Suprapubic skin (tissue), 4 donors: ENCODE results near the gene ARHGEF11. TPM values are rescaled to one million over a fixed set of nuclear protein-coding genes. Genes with fewer than 3 reads are reported as not detected.

ENCODE experiments used
- DNase-seq, 2 donors: peaks; one replicate each; pipeline ENCODE4 v3.0.0-alpha.2; 2019; ENCODE audit warnings: low spot score in 2 of 2
- H3K27ac ChIP-seq: fragments of 200-600 bp; sonication (generic); one replicate; pipeline ENCODE4 v1.5.1; 2019
- H3K27me3 ChIP-seq: fragments of 200-600 bp; sonication (generic); one replicate; pipeline ENCODE4 v1.5.1; 2019
- H3K36me3 ChIP-seq: fragments of 200-600 bp; sonication (generic); one replicate; pipeline ENCODE4 v1.5.1; 2019
- H3K4me1 ChIP-seq: fragments of 200-600 bp; sonication (generic); one replicate; pipeline ENCODE4 v1.5.1; 2019
- H3K4me3 ChIP-seq: fragments of 200-600 bp; sonication (generic); one replicate; pipeline ENCODE4 v1.5.1; 2019; ENCODE audit warnings: mild to moderate bottlenecking
- H3K9me3 ChIP-seq: fragments of 200-600 bp; sonication (generic); one replicate; pipeline ENCODE4 v1.5.1; 2019
- EP300 ChIP-seq: sonication (generic); formaldehyde crosslinking; IDR thresholded peaks from one replicate; pipeline ENCODE4 v1.6.1; 2017; ENCODE audit warnings: antibody characterized with exemption
- POLR2A ChIP-seq, 2 donors: fragments of 450-650 bp; IDR thresholded peaks; one replicate each; pipeline ENCODE4 v1.6.1; 2017; ENCODE audit warnings: antibody characterized with exemption in 2 of 2, mild to moderate bottlenecking in 2 of 2, moderate library complexity in 2 of 2
- POLR2AphosphoS5 ChIP-seq, 3 donors: sonication (generic); formaldehyde crosslinking; IDR thresholded peaks; one replicate each; pipeline ENCODE4 v1.6.1; 2017; ENCODE audit warnings: antibody characterized with exemption in 3 of 3
- WGBS: methylation state at CpG from one replicate; pipeline ENCODE4 v1.1.5; 2018; 5-methylcytosine and 5-hydroxymethylcytosine counted together
- total RNA-seq, 4 donors: library from RNA; depleted of rRNA; stranded (reverse); fragments of >200 nt; gene quantifications; one replicate each; pipeline ENCODE4 v1.1.0, GENCODE V29; 2016
- TF ChIP-seq, protein P1 (sequence below), 2 donors: fragments of 200-600 bp in 1 of 2; fragments of 450-650 bp in 1 of 2; sonication (generic) in 1 of 2; IDR thresholded peaks; one replicate each; pipeline ENCODE4 v1.5.1; 2016 to 2019; ENCODE audit warnings: antibody characterized with exemption in 2 of 2, mild to moderate bottlenecking in 1 of 2, moderate library complexity in 1 of 2

The ARHGEF11 gene
- total RNA-seq, 4 donors from 2014 or later, result 30.7 to 46.1 (median 40.3) TPM

DNA sequence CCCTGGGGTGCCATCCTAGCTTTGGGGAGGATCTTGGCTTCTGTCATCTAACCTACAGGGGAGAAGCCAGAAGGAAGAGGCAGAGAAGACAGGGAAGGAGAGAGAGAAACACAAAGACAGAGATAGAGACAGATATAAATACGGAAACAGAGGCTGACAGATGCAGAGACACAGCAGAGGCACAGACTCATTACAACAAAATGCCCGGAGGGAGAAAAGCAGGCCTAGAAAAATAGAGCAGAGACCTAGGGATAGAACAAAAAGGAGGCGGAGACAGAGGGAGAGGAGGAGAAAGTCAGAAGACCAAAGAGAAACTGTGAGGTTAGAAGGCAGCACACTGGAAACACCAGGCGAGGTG is 150.1 kb downstream of the ARHGEF11 start:
- 78% methylated on average over 4 of the region's 4 CpGs for WGBS
- Histone ChIP-seq H3K9me3 (no peaks in the 10 kb centered on the region), H3K27me3 (peaks cover 16% of the 10 kb centered on the region), H3K36me3 (no peaks in the 10 kb centered on the region), H3K27ac (peak overlapping the region; percentile 86), H3K4me3 (peak overlapping the region; percentile 46), H3K4me1 (peaks cover 40% of the 10 kb centered on the region)
- no peak for TF ChIP-seq POLR2AphosphoS5 (IDR thresholded peaks at IDR 0.05)
- TF ChIP-seq POLR2A (IDR thresholded peaks at IDR 0.05), result no peak
- no peak for TF ChIP-seq EP300
- TF ChIP-seq, protein P1, sequence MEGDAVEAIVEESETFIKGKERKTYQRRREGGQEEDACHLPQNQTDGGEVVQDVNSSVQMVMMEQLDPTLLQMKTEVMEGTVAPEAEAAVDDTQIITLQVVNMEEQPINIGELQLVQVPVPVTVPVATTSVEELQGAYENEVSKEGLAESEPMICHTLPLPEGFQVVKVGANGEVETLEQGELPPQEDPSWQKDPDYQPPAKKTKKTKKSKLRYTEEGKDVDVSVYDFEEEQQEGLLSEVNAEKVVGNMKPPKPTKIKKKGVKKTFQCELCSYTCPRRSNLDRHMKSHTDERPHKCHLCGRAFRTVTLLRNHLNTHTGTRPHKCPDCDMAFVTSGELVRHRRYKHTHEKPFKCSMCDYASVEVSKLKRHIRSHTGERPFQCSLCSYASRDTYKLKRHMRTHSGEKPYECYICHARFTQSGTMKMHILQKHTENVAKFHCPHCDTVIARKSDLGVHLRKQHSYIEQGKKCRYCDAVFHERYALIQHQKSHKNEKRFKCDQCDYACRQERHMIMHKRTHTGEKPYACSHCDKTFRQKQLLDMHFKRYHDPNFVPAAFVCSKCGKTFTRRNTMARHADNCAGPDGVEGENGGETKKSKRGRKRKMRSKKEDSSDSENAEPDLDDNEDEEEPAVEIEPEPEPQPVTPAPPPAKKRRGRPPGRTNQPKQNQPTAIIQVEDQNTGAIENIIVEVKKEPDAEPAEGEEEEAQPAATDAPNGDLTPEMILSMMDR (IDR thresholded peaks at IDR 0.05), result no peak
- no peak for DNase-seq

DNA sequence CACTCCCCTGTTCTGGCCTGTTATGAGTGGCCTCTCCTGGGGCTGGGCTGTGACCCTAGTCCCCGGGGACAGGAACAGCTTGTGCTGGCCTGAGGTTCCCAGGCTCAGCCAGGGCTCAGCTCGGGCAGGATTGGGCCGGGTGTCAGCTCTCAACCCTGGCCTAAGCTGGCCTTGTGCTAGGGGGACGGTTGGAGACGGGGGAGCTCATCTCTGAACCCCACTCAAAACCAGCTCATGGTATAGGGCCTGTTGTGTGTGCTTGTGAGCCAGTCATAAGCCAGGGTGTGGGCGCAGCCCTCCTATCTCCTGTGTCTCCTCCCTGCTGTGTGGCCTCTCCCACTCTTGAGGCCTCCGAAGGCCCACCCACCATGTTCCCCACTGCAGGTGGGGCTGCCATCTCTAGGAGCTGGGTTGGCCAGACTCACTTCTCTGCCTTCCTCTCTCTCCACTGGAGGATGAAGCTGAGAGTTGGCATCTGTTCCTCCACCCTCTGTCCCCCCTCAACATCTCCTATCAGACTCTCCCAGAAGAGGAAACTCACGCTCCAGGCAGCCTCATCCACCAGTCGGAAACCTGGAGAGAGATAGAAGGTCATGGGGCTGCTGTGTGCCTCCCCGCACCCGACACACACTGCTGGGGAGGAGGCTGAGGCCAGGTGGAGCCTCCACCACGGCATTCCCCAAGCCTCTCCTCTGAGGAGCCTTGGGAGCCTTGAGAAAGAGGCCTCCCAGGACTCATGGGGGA is 150.7 kb downstream of the ARHGEF11 start:
- TF ChIP-seq, protein P1 (IDR thresholded peaks at IDR 0.05), result no peak
- no peak for TF ChIP-seq POLR2A (IDR thresholded peaks at IDR 0.05)
- no peak for TF ChIP-seq POLR2AphosphoS5 (IDR thresholded peaks at IDR 0.05)
- no peak for TF ChIP-seq EP300
- Histone ChIP-seq H3K27ac (peak overlapping the region; percentile 86), H3K4me3 (peak overlapping the region; percentile 46), H3K4me1 (peaks cover 35% of the 10 kb centered on the region), H3K36me3 (no peaks in the 10 kb centered on the region), H3K9me3 (no peaks in the 10 kb centered on the region), H3K27me3 (peaks cover 16% of the 10 kb centered on the region)
- DNase-seq, result no peak
- WGBS, result 67% methylated on average over 4 of the region's 12 CpGs

- DNase-seq, result no peak
- no peak for TF ChIP-seq EP300
- no peak for TF ChIP-seq POLR2AphosphoS5 (IDR thresholded peaks at IDR 0.05)
- no peak for TF ChIP-seq POLR2A (IDR thresholded peaks at IDR 0.05)
- Histone ChIP-seq H3K27ac (peak overlapping the region; percentile 86), H3K4me3 (peak overlapping the region; percentile 46), H3K36me3 (no peaks in the 10 kb centered on the region), H3K4me1 (peaks cover 29% of the 10 kb centered on the region), H3K27me3 (peaks cover 12% of the 10 kb centered on the region), H3K9me3 (no peaks in the 10 kb centered on the region)
- WGBS, result 45% methylated on average over 5 of the region's 5 CpGs
Observed at GRCh38 chr1:156894001-156894400, 151.5 kb downstream of the ARHGEF11 start.

GRCh38 chr1:156893048-156893953 is 152.2 kb downstream of the ARHGEF11 start, which contains the start of gene PEAR1:
TSS of gene PEAR1 (plus strand) at chr1:156893718. CDS start at chr1:156903927, 10,209 bp downstream.
- Histone ChIP-seq H3K36me3 (no peaks in the 10 kb centered on the region), H3K9me3 (no peaks in the 10 kb centered on the region), H3K27me3 (peaks cover 18% of the 10 kb centered on the region), H3K27ac (peak within 1 kb of the TSS; percentile 86), H3K4me1 (peaks cover 29% of the 10 kb centered on the region), H3K4me3 (peak within 1 kb of the TSS; percentile 46)
- no peak for DNase-seq
- 21% methylated on average over 42 of the region's 60 CpGs for WGBS
- no peak for TF ChIP-seq POLR2A (IDR thresholded peaks at IDR 0.05)
- TF ChIP-seq EP300, result no peak
- TF ChIP-seq POLR2AphosphoS5 (IDR thresholded peaks at IDR 0.05), result no peak
- TF ChIP-seq, protein P1 (IDR thresholded peaks at IDR 0.05), result no peak

- 6% methylated on average over 48 of the region's 48 CpGs for WGBS
- H3K27ac ChIP-seq, result peak overlapping the region; percentile 86
- peak; percentile 94 to 95 for DNase-seq
- H3K4me3 ChIP-seq, result peak overlapping the region; percentile 46
- no peak for TF ChIP-seq POLR2A (IDR thresholded peaks at IDR 0.05)
- TF ChIP-seq EP300, result no peak
- TF ChIP-seq, protein P1 (IDR thresholded peaks at IDR 0.05), result peak; percentile 70 to 84
- no peaks in the 10 kb centered on the region for H3K36me3 ChIP-seq
- H3K9me3 ChIP-seq, result no peaks in the 10 kb centered on the region
- peaks cover 26% of the 10 kb centered on the region for H3K27me3 ChIP-seq
- H3K4me1 ChIP-seq, result peaks cover 23% of the 10 kb centered on the region
Observed at GRCh38 chr1:156892190-156893047, 153.1 kb downstream of the ARHGEF11 start.
